Stimulated activated CD4-positive, alpha-beta T cell treated with anti-CD3 and anti-CD28 coated beads, Interleukin-12 subunit alpha, Interleukin-12 subunit beta, amount 100 ng/mL, for 4 hours (primary cell): ENCODE measurements around the gene H1-8.
"Not testable (repeated sequence)": the region's sequence is repeated elsewhere in the genome, so short reads cannot be mapped to it uniquely, and the experiment has no call there.

ENCODE experiments used
- DNase-seq: peaks from one replicate; pipeline ENCODE4 v3.0.0-alpha.2; 2020

The H1-8 gene, protein sequence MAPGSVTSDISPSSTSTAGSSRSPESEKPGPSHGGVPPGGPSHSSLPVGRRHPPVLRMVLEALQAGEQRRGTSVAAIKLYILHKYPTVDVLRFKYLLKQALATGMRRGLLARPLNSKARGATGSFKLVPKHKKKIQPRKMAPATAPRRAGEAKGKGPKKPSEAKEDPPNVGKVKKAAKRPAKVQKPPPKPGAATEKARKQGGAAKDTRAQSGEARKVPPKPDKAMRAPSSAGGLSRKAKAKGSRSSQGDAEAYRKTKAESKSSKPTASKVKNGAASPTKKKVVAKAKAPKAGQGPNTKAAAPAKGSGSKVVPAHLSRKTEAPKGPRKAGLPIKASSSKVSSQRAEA

GRCh38 chr3:129543156-129543790 lies at the start of gene H1-8:
Gene H1-8, plus strand, starts transcription at chr3:129543175. Its CDS starts 44 bp downstream, at chr3:129543219.
- DNase-seq, result no peak

DNA sequence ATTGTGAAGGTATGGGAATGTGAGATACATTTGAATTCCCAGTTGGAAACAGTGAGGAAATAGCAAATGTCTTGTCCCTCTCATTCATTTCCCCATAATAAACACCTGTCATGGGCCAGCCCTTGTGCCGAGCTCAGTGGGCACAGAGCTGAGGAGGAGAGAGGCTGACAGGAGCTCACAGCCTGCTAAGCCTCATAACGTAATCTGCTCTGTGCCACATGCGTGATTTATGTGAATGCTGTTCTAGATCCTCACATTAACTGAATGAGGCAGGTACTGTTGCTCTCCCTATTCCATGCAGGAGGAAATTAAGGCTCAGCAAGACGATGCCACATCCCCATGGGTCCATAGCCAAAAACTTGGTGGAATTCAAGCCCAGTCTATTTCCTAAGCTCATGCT lies 49.8 kb upstream of the H1-8 start:
- no peak for DNase-seq

DNA sequence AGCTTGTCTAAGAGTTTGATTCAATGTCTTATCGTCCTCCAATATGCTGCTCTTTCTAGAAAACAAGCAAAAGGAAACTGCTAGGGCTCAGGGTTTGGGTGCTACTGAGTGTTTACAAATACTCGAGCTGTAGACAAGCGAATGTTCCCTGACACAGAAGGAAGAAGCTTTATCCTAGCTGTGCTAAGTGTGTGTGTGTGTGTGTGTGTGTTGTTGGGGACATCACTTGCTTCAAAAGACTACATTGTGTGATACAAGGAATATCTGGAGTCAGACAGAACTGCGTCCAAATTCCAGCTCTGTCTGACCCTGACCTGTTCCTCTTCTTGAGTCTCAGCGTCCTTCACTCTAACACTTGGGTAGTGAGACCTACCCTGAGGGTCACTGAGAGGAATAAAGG lies 48.5 kb upstream of the H1-8 start:
- not testable (repeated sequence) for DNase-seq

DNA sequence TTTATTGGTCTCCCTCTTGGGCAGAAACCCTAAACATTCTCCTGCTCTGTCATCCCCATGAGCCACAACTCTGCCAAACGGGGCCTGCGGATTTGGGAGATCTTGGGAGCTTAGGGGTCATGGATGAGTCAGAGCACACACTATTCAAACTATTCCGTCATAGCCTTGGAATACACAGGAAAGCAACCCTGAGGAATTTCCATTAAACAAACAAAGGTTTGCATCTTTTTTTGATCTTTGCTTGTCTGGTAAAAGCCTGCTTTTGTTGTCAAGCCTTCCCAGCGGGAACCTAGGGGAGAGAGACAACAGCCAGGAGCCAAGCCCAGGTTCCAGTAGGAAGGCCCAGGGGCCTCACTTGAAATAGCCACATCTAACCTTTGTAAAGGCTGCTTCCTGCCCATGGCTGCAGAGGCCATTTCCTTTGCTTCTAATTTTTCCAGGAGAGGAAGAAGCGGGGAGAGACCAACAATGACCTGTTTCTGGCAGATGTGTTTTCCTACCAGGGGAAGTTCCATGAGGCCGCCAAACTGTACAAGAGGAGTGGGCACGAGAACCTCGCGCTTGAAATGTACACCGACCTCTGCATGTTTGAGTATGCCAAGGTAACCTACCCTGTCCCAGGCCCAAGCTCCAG lies 47.9 kb upstream of the H1-8 start:
- DNase-seq, result not testable (repeated sequence)

DNA sequence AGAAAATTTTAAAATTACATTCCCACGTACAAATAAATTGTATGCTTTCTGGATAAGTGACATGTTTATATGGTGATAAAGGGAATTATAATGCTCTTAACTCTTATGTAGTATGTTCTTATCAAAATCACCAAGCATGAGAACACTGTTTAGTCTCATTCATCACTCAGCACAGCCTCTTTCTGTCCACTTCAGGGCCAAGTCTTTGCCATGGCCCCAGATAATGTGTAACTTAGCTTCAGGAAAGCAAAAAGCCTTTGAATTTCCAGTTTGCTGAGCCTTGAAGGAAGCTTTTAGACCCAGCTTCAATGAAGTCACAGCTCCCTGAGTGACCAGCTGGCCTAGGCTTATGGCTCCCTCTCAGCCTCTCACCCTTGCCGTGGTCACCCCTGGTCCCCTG lies 45.1 kb upstream of the H1-8 start:
- not testable (repeated sequence) for DNase-seq

- DNase-seq, result not testable (repeated sequence)
Observed at GRCh38 chr3:129498603-129499488, 44.1 kb upstream of the H1-8 start.

- DNase-seq, result not testable (repeated sequence)
Observed at GRCh38 chr3:129499604-129500333, 43.2 kb upstream of the H1-8 start.

DNA sequence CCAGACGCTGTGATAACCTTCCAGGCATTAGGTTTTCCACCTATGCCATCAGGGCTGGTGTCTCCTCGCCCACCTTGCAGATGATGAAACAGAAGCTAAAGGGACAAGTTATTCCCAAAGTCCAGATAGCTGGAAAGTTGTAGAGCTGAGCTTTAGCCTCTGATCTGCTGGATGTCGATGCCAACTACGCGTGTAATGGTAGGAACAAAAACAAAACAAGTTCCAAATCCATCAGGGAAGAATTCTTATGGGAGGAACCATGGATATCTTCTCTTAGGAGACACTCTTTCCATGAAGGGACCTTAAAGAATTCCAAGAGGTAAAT lies 42.7 kb upstream of the H1-8 start:
- no peak for DNase-seq

GRCh38 chr3:129501630-129502029 lies 41.3 kb upstream of the H1-8 start:
- no peak for DNase-seq

- no peak for DNase-seq
Observed at GRCh38 chr3:129502641-129503408, 40.1 kb upstream of the H1-8 start.

GRCh38 chr3:129503471-129504291 lies 39.3 kb upstream of the H1-8 start:
- DNase-seq, result no peak

- no peak for DNase-seq
Observed at GRCh38 chr3:129504471-129505100, 38.4 kb upstream of the H1-8 start.

- no peak for DNase-seq
Observed at GRCh38 chr3:129505341-129505740, 37.6 kb upstream of the H1-8 start.

GRCh38 chr3:129506231-129506742 lies 36.7 kb upstream of the H1-8 start:
- DNase-seq, result no peak

DNA sequence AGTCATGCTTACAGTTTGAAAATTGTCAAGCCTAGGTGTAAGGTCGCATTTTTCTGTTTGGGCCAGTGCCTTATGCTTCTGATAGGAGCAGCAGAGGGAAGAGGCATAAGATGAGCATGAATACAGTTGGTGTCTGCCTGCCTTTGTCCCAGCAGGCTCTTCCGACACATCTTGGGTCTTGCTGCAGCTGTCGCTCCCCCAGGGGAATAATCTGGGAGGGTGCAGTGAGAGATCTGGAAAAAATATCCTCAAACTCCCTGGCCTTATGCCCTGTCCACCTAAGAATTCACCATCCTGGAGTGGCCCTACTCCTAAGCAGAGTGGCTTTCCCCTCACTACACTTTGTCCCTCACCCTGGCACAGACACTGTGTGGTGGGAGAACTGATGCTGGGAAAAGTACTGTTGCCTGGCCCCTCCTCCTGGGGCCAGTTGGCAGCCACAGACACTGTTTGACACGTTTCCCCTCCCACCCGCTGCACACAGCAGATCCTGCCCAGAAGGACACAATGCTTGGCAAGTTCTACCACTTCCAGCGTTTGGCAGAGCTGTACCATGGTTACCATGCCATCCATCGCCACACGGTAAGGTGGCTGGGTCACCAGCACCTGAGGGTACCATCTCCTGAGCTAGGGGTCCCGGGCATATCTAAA lies 35.7 kb upstream of the H1-8 start:
- DNase-seq, result no peak

DNA sequence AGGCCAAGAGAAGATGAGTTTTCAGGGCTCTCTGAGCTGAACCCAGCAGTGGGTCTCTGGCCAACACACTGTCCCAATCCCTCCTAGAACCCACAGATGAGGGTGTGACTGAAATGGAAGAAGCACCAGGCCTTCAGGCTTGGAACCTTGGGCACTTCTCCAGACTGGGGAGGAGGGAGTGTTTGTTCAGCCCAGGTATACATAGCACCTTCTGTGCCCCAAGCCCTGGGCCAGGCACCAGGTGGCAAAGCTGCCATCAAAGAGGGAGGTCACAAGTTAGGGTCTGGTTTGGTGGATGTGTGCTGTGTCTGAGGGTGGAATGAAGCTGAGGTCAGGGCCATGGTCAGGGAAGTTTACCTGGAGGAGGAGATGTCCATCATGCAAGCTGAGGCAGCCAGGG lies 30.4 kb upstream of the H1-8 start:
- no peak for DNase-seq

DNA sequence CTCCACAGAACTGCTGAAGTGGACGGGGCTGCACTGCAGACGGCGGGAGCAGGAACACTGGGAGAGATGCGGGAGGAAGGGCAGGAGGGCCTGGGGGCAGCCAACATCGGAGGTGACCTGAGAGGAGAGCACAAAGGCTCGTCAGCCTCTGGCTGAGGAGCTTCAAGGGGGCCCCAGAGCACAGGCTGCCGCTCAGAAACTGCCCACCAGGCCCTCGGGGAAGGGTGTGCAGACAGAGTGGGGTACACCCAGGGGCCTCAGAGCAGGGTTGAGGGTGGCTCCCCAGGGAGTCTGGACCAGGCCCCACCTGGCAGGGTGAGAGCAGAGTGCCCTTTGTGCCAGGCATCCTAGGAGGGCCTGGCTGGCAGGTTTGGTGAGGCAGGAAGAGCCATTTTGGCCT lies 29.3 kb upstream of the H1-8 start:
- DNase-seq, result no peak

DNA sequence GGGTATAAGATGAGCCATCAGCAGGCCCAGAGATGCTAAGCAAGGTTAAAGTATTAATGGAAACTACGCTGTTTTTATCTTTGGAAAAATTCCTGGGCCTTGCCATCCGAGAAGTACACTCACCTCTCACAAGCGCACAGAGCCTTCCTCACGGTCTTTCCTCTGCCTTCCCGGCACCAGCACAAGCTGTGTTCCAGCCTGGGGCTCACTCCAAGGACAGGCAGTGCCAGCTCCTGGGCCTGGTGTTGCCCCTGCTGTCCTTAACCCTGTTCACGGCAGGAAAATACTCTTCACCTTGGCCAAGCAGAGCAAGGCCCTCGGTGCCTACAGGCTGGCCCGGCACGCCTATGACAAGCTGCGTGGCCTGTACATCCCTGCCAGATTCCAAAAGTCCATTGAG lies 28.9 kb upstream of the H1-8 start:
- no peak for DNase-seq

DNA sequence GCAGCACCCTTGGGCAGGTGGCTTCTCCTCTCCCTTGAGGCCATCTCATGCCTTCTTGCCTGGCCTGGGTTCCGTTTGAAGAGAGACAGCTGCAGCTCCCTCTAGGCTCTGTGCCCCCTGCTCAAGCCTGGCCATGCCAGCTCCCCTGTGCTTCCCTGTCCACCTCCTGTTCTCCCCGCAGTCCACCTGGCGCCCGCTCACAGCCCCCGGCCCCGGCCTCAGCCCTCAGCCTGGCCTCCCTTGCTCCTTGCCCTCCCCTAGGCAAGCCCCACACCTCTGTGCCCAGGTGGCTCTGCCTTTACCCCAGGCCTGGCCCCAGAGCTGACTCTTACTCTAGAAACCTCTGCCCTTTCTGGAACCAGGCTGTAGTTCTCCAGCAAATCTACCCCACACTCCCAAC lies 28.4 kb upstream of the H1-8 start:
- no peak for DNase-seq
